ENCODE data around the gene ANKHD1. TPM values are rescaled to one million over a fixed set of nuclear protein-coding genes. Genes with fewer than 3 reads are reported as not detected.

The ANKHD1 gene
- total RNA-seq, 1 experiment from 2014 or later = 113 TPM

- Mint-ChIP-seq H3K27me3 (ENCODE audit: low read depth) (no peaks in the 10 kb centered on the region), H3K4me3 (no peak overlapping the region), H3K27ac (peak overlapping the region; percentile 42; the same call in 1 of the 2 replicates), H3K9me3 (no peaks in the 10 kb centered on the region), H3K36me3 (no peaks in the 10 kb centered on the region), H3K4me1 (peaks cover 25% of the 10 kb centered on the region)
- ChIA-PET CTCF (no interaction called here), POLR2A (no interaction called here)
- ATAC-seq (no peak), DNase-seq (ENCODE audit: low spot score) (no peak)
- no peak for TF ChIP-seq ZNF532 (CRISPR knock-in tag; IDR thresholded peaks at IDR 0.05; ENCODE audit: borderline replicate concordance)
- no peak for TF ChIP-seq ZNF317 (CRISPR knock-in tag; IDR thresholded peaks at IDR 0.05; ENCODE audit: borderline replicate concordance, low read depth)
- no peak for TF ChIP-seq SOX15 (CRISPR knock-in tag; IDR thresholded peaks at IDR 0.05)
- no peak for TF ChIP-seq TEAD1 (CRISPR knock-in tag; IDR thresholded peaks at IDR 0.05)
- no peak for TF ChIP-seq ZNF423 (CRISPR knock-in tag; IDR thresholded peaks at IDR 0.05)
- TF ChIP-seq, protein P1, sequence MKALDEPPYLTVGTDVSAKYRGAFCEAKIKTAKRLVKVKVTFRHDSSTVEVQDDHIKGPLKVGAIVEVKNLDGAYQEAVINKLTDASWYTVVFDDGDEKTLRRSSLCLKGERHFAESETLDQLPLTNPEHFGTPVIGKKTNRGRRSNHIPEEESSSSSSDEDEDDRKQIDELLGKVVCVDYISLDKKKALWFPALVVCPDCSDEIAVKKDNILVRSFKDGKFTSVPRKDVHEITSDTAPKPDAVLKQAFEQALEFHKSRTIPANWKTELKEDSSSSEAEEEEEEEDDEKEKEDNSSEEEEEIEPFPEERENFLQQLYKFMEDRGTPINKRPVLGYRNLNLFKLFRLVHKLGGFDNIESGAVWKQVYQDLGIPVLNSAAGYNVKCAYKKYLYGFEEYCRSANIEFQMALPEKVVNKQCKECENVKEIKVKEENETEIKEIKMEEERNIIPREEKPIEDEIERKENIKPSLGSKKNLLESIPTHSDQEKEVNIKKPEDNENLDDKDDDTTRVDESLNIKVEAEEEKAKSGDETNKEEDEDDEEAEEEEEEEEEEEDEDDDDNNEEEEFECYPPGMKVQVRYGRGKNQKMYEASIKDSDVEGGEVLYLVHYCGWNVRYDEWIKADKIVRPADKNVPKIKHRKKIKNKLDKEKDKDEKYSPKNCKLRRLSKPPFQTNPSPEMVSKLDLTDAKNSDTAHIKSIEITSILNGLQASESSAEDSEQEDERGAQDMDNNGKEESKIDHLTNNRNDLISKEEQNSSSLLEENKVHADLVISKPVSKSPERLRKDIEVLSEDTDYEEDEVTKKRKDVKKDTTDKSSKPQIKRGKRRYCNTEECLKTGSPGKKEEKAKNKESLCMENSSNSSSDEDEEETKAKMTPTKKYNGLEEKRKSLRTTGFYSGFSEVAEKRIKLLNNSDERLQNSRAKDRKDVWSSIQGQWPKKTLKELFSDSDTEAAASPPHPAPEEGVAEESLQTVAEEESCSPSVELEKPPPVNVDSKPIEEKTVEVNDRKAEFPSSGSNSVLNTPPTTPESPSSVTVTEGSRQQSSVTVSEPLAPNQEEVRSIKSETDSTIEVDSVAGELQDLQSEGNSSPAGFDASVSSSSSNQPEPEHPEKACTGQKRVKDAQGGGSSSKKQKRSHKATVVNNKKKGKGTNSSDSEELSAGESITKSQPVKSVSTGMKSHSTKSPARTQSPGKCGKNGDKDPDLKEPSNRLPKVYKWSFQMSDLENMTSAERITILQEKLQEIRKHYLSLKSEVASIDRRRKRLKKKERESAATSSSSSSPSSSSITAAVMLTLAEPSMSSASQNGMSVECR (CRISPR knock-in tag; IDR thresholded peaks at IDR 0.05; ENCODE audit: borderline replicate concordance) = no peak
- no peak for TF ChIP-seq FOXP4 (CRISPR knock-in tag; IDR thresholded peaks at IDR 0.05)
- TF ChIP-seq NFYB (CRISPR knock-in tag; conservative IDR thresholded peaks at IDR 0.05; ENCODE audit: low read depth) = no peak
- no peak for TF ChIP-seq IRF2 (CRISPR knock-in tag; IDR thresholded peaks at IDR 0.05; ENCODE audit: borderline replicate concordance, low read depth)
- no peak for TF ChIP-seq EMX1 (CRISPR knock-in tag; IDR thresholded peaks at IDR 0.05)
- no peak for TF ChIP-seq TEAD4 (CRISPR knock-in tag; IDR thresholded peaks at IDR 0.05)
- TF ChIP-seq, protein P2, sequence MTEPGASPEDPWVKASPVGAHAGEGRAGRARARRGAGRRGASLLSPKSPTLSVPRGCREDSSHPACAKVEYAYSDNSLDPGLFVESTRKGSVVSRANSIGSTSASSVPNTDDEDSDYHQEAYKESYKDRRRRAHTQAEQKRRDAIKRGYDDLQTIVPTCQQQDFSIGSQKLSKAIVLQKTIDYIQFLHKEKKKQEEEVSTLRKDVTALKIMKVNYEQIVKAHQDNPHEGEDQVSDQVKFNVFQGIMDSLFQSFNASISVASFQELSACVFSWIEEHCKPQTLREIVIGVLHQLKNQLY (CRISPR knock-in tag; IDR thresholded peaks at IDR 0.05) = no peak
- TF ChIP-seq FOXJ3 (CRISPR knock-in tag; IDR thresholded peaks at IDR 0.05; ENCODE audit: borderline replicate concordance) = no peak
- no peak for TF ChIP-seq ATF6 (CRISPR knock-in tag; IDR thresholded peaks at IDR 0.05)
- TF ChIP-seq ETV6 (CRISPR knock-in tag; IDR thresholded peaks at IDR 0.05) = no peak
- no peak for TF ChIP-seq ZNF512 (CRISPR knock-in tag; IDR thresholded peaks at IDR 0.05; ENCODE audit: borderline replicate concordance)
- TF ChIP-seq HMGXB4 (CRISPR knock-in tag; IDR thresholded peaks at IDR 0.05) = no peak
Measured at GRCh38 chr5:140398379-140398811, 3.2 kb upstream of the ANKHD1 start.
